ENCODE data around the gene ERGIC1. TPM values are rescaled to one million over a fixed set of nuclear protein-coding genes. Genes with fewer than 3 reads are reported as not detected.
"Not testable (repeated sequence)": the region's sequence is repeated elsewhere in the genome, so short reads cannot be mapped to it uniquely, and the experiment has no call there.

ERGIC1 gene
- total RNA-seq, 1 donor from 2014 or later, result 79.4 TPM

- H3K9me3 ChIP-seq (replicated peaks), result no peaks in the 10 kb centered on the region
- peaks cover 71% of the 10 kb centered on the region for H3K4me1 ChIP-seq
- H3K27me3 ChIP-seq (ENCODE audit: low read depth), result no peaks in the 10 kb centered on the region
- no peak for DNase-seq
- H3K27ac ChIP-seq (replicated peaks), result no peak overlapping the region
- H3K36me3 ChIP-seq, result no peaks in the 10 kb centered on the region
- no peak for TF ChIP-seq CTCF (IDR thresholded peaks at IDR 0.05; ENCODE audit: borderline replicate concordance)
- intact Hi-C loops (cut with micrococcal nuclease), result loop anchor here (10.0 kb wide), 1 partner anchor 55 kb away; no protein-coding TSS in a partner anchor
- no peak overlapping the region for H3K4me3 ChIP-seq
Measured at GRCh38 chr5:172849606-172850453, 15.8 kb downstream of the ERGIC1 start.

GRCh38 chr5:172850454-172850797 is 16.4 kb downstream of the ERGIC1 start:
- H3K9me3 ChIP-seq (replicated peaks), result no peaks in the 10 kb centered on the region
- no peak for DNase-seq
- no peaks in the 10 kb centered on the region for H3K27me3 ChIP-seq (ENCODE audit: low read depth)
- no peak for TF ChIP-seq CTCF (IDR thresholded peaks at IDR 0.05; ENCODE audit: borderline replicate concordance)
- no peaks in the 10 kb centered on the region for H3K36me3 ChIP-seq
- intact Hi-C loops (cut with micrococcal nuclease), result loop anchor here (10.0 kb wide), 1 partner anchor 54 kb away; no protein-coding TSS in a partner anchor
- peaks cover 71% of the 10 kb centered on the region for H3K4me1 ChIP-seq
- no peak overlapping the region for H3K27ac ChIP-seq (replicated peaks)
- no peak overlapping the region for H3K4me3 ChIP-seq

- peaks cover 71% of the 10 kb centered on the region for H3K4me1 ChIP-seq
- not testable (repeated sequence) for DNase-seq; H3K27me3 ChIP-seq (ENCODE audit: low read depth); H3K4me3 ChIP-seq; H3K27ac ChIP-seq (replicated peaks); H3K9me3 ChIP-seq (replicated peaks); H3K36me3 ChIP-seq
- intact Hi-C loops (cut with micrococcal nuclease), result loop anchor here (10.0 kb wide), 1 partner anchor 54 kb away; no protein-coding TSS in a partner anchor
Measured at GRCh38 chr5:172851254-172851653, 17.2 kb downstream of the ERGIC1 start.

GRCh38 chr5:172852490-172853354 is 18.7 kb downstream of the ERGIC1 start:
- Histone ChIP-seq H3K27ac (replicated peaks) (peak overlapping the region; percentile 96), H3K4me3 (no peak overlapping the region), H3K4me1 (peaks cover 81% of the 10 kb centered on the region), H3K36me3 (no peaks in the 10 kb centered on the region), H3K9me3 (replicated peaks) (no peaks in the 10 kb centered on the region), H3K27me3 (ENCODE audit: low read depth) (no peaks in the 10 kb centered on the region)
- TF ChIP-seq CTCF (IDR thresholded peaks at IDR 0.05; ENCODE audit: borderline replicate concordance), result no peak
- DNase-seq, result no peak
- intact Hi-C loops (cut with micrococcal nuclease), result loop anchor here (10.0 kb wide), 1 partner anchor 52 kb away; no protein-coding TSS in a partner anchor

GRCh38 chr5:172853355-172853975 is 19.4 kb downstream of the ERGIC1 start:
- no peak for TF ChIP-seq CTCF (IDR thresholded peaks at IDR 0.05; ENCODE audit: borderline replicate concordance)
- no peak overlapping the region for H3K4me3 ChIP-seq
- peaks cover 86% of the 10 kb centered on the region for H3K4me1 ChIP-seq
- no peaks in the 10 kb centered on the region for H3K36me3 ChIP-seq
- H3K27ac ChIP-seq (replicated peaks), result peak overlapping the region; percentile 96
- intact Hi-C loops (cut with micrococcal nuclease), result loop anchor here (10.0 kb wide), 1 partner anchor 51 kb away; no protein-coding TSS in a partner anchor
- no peaks in the 10 kb centered on the region for H3K9me3 ChIP-seq (replicated peaks)
- no peak for DNase-seq
- no peaks in the 10 kb centered on the region for H3K27me3 ChIP-seq (ENCODE audit: low read depth)

Data from left ventricle myocardium inferior (tissue), 1 donor.